ENCODE measurements around the gene ARID4B. TPM values are rescaled to one million over a fixed set of nuclear protein-coding genes. Genes with fewer than 3 reads are reported as not detected.

The ARID4B gene
- polyA plus RNA-seq, 1 donor (not counting 4 experiments of a cell fraction or from before 2014, with no cell fraction given): 12.7 TPM

DNA sequence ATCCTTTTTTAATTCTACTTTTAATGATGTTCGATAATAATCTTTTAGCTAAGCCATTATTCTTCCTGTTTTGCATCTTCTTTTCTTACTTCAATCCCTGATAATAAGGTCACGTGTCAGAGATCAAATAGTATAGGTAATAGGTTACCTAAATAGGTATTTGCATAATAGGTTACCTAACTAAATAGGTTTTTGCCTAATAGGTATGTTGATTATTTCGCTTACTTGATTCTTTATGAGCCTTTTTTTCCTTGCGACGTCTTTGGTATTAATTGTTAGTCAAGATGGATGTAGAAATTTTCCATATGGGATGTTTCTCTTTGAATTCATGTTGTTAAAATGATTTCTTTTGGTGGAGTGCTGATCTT is 2.9 kb upstream of the ARID4B start:
- TF ChIP-seq EZH2 (IDR thresholded peaks at IDR 0.05; ENCODE audit: low read length): no peak
- TF ChIP-seq, protein P1, sequence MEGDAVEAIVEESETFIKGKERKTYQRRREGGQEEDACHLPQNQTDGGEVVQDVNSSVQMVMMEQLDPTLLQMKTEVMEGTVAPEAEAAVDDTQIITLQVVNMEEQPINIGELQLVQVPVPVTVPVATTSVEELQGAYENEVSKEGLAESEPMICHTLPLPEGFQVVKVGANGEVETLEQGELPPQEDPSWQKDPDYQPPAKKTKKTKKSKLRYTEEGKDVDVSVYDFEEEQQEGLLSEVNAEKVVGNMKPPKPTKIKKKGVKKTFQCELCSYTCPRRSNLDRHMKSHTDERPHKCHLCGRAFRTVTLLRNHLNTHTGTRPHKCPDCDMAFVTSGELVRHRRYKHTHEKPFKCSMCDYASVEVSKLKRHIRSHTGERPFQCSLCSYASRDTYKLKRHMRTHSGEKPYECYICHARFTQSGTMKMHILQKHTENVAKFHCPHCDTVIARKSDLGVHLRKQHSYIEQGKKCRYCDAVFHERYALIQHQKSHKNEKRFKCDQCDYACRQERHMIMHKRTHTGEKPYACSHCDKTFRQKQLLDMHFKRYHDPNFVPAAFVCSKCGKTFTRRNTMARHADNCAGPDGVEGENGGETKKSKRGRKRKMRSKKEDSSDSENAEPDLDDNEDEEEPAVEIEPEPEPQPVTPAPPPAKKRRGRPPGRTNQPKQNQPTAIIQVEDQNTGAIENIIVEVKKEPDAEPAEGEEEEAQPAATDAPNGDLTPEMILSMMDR (optimal IDR thresholded peaks at IDR 0.05 in 1 of 3, IDR thresholded peaks at IDR 0.05 in 1 of 3, conservative IDR thresholded peaks at IDR 0.05 in 1 of 3; ENCODE audit: extremely low read depth in 1 of 3, insufficient read depth in 2 of 3, low read length in 3 of 3): no peak
- Histone ChIP-seq H3K4me2 (ENCODE audit: control insufficient read depth, extremely low read depth, insufficient read depth, low read depth, low read length) (peak overlapping the region; percentile 80), H4K20me1 (ENCODE audit: control insufficient read depth, extremely low read depth, insufficient read depth, low read length) (no peaks in the 10 kb centered on the region), H3K4me1 (ENCODE audit: control insufficient read depth, extremely low read depth, insufficient read depth, low read length) (peaks cover 19% of the 10 kb centered on the region), H3K27ac (ENCODE audit: control insufficient read depth, insufficient read depth, low read length) (no peak overlapping the region), H3K4me3 (ENCODE audit: control insufficient read depth in 2 of 3, extremely low read depth in 1 of 3, insufficient read depth in 2 of 3, low read depth in 1 of 3, low read length in 3 of 3) (peak overlapping the region in 1 of 3 experiments; percentile 1), H3K36me3 (ENCODE audit: control insufficient read depth in 2 of 2, extremely low read depth in 1 of 2, insufficient read depth in 2 of 2, low read length in 2 of 2) (peaks cover 0 to 4% of the 10 kb centered on the region in 2 experiments), H3K79me2 (ENCODE audit: control insufficient read depth, insufficient read depth, low read length) (peaks cover 71% of the 10 kb centered on the region), H3K27me3 (ENCODE audit: control insufficient read depth, extremely low read depth, insufficient read depth, low read length) (no peaks in the 10 kb centered on the region), H3K9ac (ENCODE audit: control insufficient read depth, extremely low read depth, insufficient read depth, low read length) (no peak overlapping the region), H2AFZ (ENCODE audit: control insufficient read depth, low read length) (no peak overlapping the region), H3K9me1 (ENCODE audit: control insufficient read depth, extremely low read depth, insufficient read depth, low read length) (no peaks in the 10 kb centered on the region), H3K9me3 (ENCODE audit: control insufficient read depth, low read depth, low read length) (no peaks in the 10 kb centered on the region)
- FAIRE-seq: no peak
- no peak for DNase-seq (ENCODE audit: low read depth, low spot score)
- dilution Hi-C loops (cut with MboI; ENCODE audit: extremely low pct_ligation_motif_present, low sequenced_read_pairs): no loop called here

DNA sequence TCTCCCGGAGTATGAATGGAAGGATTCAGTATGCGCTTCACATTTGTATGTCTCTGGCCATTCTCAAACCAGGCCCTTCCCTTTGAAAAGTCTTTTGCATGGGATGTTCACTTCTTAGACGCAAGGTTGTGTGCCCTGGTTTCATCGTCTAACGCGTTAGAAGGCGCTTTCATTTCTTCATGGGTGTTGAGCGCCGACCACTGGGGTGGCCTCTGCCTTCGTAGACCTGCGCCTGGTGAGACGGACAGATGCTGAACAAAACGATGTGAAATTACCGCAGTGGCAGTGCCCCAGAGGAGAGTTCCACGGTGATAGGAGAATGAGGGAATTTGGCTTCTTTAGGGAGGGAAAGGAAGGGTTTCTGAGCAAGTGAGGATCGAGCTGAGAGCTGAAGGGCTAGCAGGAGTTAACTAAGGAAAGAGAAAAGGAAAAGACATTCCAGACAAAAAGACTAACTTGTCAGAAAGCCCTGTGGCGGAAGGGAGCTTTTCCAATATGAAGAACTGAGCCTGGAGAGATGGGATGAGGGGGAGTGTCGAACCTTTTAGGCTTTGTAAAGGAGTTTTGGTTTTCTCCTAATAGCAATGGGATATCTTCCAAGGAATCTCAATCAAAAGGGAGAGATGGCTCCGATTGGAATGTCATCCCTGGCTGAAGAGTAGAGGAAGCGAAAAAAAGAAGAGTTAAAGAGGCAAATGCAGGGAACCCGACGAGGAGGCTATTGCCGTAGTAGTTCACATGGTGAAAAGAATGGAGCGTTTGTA is 1.3 kb upstream of the ARID4B start:
- Histone ChIP-seq H3K36me3 (ENCODE audit: control insufficient read depth in 2 of 2, extremely low read depth in 1 of 2, insufficient read depth in 2 of 2, low read length in 2 of 2) (peaks cover 0 to 4% of the 10 kb centered on the region in 2 experiments), H2AFZ (ENCODE audit: control insufficient read depth, low read length) (peak overlapping the region; percentile 91), H3K27me3 (ENCODE audit: control insufficient read depth, extremely low read depth, insufficient read depth, low read length) (no peaks in the 10 kb centered on the region), H3K9me3 (ENCODE audit: control insufficient read depth, low read depth, low read length) (no peaks in the 10 kb centered on the region), H3K27ac (ENCODE audit: control insufficient read depth, insufficient read depth, low read length) (peak overlapping the region; percentile 95), H3K9me1 (ENCODE audit: control insufficient read depth, extremely low read depth, insufficient read depth, low read length) (no peaks in the 10 kb centered on the region), H3K4me3 (ENCODE audit: control insufficient read depth in 2 of 3, extremely low read depth in 1 of 3, insufficient read depth in 2 of 3, low read depth in 1 of 3, low read length in 3 of 3) (peak overlapping the region; percentile 87 to 97 (median 92)), H3K4me1 (ENCODE audit: control insufficient read depth, extremely low read depth, insufficient read depth, low read length) (peaks cover 30% of the 10 kb centered on the region), H4K20me1 (ENCODE audit: control insufficient read depth, extremely low read depth, insufficient read depth, low read length) (no peaks in the 10 kb centered on the region), H3K4me2 (ENCODE audit: control insufficient read depth, extremely low read depth, insufficient read depth, low read depth, low read length) (peak overlapping the region; percentile 80), H3K79me2 (ENCODE audit: control insufficient read depth, insufficient read depth, low read length) (peaks cover 83% of the 10 kb centered on the region), H3K9ac (ENCODE audit: control insufficient read depth, extremely low read depth, insufficient read depth, low read length) (peak overlapping the region; percentile 91)
- dilution Hi-C loops (cut with MboI; ENCODE audit: extremely low pct_ligation_motif_present, low sequenced_read_pairs): no loop called here
- FAIRE-seq (no peak), DNase-seq (ENCODE audit: low read depth, low spot score) (no peak)
- TF ChIP-seq, protein P1 (optimal IDR thresholded peaks at IDR 0.05 in 1 of 3, IDR thresholded peaks at IDR 0.05 in 1 of 3, conservative IDR thresholded peaks at IDR 0.05 in 1 of 3; ENCODE audit: extremely low read depth in 1 of 3, insufficient read depth in 2 of 3, low read length in 3 of 3): peak; percentile 0 to 31 (median 16)
- TF ChIP-seq EZH2 (IDR thresholded peaks at IDR 0.05; ENCODE audit: low read length): no peak

Data from keratinocyte (primary cell).